ENCODE results near the gene LRP6.

DNA sequence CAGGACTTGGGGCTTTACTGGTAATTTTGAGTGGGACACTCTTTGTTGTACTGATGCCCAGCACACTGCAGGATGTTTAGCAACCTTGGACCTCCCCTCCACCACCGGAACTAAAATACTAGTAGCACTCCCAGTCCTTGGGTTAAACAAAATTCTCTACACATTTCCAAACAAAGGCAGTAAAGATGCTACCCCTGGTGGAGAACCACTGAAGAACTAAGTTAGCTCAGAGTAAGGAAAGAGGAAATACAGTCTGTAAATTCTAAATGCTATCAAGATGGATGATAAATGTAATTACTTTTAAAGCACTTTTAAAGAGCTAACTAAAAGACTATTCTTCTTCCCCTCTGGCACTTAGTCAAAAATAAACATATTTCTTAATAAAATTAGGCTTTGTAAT is 64.1 kb downstream of the LRP6 start:
- TF ChIP-seq EZH2phosphoT487 (IDR thresholded peaks at IDR 0.05; ENCODE audit: borderline replicate concordance) = no peak
- TF ChIP-seq, protein P1, sequence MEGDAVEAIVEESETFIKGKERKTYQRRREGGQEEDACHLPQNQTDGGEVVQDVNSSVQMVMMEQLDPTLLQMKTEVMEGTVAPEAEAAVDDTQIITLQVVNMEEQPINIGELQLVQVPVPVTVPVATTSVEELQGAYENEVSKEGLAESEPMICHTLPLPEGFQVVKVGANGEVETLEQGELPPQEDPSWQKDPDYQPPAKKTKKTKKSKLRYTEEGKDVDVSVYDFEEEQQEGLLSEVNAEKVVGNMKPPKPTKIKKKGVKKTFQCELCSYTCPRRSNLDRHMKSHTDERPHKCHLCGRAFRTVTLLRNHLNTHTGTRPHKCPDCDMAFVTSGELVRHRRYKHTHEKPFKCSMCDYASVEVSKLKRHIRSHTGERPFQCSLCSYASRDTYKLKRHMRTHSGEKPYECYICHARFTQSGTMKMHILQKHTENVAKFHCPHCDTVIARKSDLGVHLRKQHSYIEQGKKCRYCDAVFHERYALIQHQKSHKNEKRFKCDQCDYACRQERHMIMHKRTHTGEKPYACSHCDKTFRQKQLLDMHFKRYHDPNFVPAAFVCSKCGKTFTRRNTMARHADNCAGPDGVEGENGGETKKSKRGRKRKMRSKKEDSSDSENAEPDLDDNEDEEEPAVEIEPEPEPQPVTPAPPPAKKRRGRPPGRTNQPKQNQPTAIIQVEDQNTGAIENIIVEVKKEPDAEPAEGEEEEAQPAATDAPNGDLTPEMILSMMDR (conservative IDR thresholded peaks at IDR 0.05; ENCODE audit: low read length) = no peak

All from Loucy (cell line).